MM.1S (cell line): ENCODE data around the gene HEBP2.

Source experiments
- EZH2 ChIP-seq: fragments of 300-600 bp; sonication (generic); optimal IDR thresholded peaks from 2 replicates; pipeline ENCODE3; 2017; ENCODE audit warnings: low read depth, mild to moderate bottlenecking, antibody characterized with exemption, low read length, mixed read lengths
- EZH2phosphoT487 ChIP-seq: fragments of 300-600 bp; sonication (generic); IDR thresholded peaks from 2 replicates; pipeline ENCODE4 v1.6.1; 2018; ENCODE audit warnings: antibody characterized with exemption, low read length
- TF ChIP-seq, protein P1 (sequence below): fragments of 300-600 bp; sonication (generic); IDR thresholded peaks from 2 replicates; pipeline ENCODE4 v1.5.1; 2016; ENCODE audit warnings: antibody characterized with exemption, low read length, mixed read lengths

DNA sequence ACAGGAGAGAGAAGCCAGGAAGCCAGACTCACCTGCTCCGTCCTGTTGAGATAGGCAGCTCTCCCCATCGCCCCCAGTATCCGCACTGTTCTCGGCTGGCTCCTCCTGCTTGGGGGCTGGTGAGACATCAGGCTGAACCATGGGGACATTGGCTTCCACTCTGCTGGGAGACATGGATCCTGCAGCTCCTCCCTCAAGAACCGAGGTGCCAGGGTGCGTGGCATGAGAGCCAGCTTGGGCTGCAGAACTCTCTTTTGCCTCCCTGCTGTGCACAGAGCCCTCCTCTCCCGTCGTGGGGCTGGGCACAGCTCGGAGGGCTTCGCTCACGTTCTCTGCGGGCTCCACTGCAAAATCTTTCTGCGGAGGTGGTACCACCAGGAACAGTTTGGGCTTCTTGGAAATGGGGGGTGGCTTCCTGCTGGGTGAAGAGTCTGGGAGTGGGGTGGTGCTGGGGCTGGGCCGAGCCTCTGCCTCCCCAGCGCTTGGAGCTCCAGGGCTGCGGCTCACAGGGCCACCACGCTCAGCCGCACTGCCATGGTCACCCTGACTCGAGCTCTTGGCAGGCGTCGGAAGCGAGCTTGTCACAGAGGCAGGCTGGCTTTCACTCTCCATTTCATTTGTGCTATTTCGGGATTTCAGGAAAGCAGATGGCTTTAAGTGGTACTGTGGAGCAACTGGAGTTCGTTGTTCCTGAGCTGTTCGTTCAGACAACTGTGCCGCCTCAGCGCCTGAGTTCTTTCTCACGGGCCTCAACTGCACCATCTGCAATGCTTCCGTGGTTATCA, 26.5 kb downstream of the HEBP2 start:
- TF ChIP-seq, protein P1, sequence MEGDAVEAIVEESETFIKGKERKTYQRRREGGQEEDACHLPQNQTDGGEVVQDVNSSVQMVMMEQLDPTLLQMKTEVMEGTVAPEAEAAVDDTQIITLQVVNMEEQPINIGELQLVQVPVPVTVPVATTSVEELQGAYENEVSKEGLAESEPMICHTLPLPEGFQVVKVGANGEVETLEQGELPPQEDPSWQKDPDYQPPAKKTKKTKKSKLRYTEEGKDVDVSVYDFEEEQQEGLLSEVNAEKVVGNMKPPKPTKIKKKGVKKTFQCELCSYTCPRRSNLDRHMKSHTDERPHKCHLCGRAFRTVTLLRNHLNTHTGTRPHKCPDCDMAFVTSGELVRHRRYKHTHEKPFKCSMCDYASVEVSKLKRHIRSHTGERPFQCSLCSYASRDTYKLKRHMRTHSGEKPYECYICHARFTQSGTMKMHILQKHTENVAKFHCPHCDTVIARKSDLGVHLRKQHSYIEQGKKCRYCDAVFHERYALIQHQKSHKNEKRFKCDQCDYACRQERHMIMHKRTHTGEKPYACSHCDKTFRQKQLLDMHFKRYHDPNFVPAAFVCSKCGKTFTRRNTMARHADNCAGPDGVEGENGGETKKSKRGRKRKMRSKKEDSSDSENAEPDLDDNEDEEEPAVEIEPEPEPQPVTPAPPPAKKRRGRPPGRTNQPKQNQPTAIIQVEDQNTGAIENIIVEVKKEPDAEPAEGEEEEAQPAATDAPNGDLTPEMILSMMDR: no peak
- TF ChIP-seq EZH2 (no peak), EZH2phosphoT487 (no peak)
